HL-60 (cell line): ENCODE measurements around the gene ESR1.

Experiments used
- DNase-seq, 2 experiments: peaks; one replicate each; pipeline ENCODE4 v3.0.0-alpha.2; 2010 to 2020; ENCODE audit warnings: low read depth in 1 of 2, low spot score in 1 of 2
- H3K27ac ChIP-seq: fragments of 250-450 bp; sonication (Bioruptor Pico); replicated peaks from 2 replicates; pipeline ENCODE4 v1.5.1; 2020; ENCODE audit warnings: mild to moderate bottlenecking, moderate library complexity
- H3K27me3 ChIP-seq: fragments of 250-450 bp; sonication (Bioruptor Pico); 2 replicates; pipeline ENCODE4 v1.5.1; 2021; ENCODE audit warnings: mild to moderate bottlenecking, moderate library complexity; ENCODE audit not compliant: insufficient read depth, poor library complexity, severe bottlenecking
- H3K4me3 ChIP-seq: replicated peaks from 2 replicates; pipeline ENCODE4 v1.5.1; 2011; ENCODE audit warnings: mild to moderate bottlenecking, control low read depth, low read length; ENCODE audit not compliant: insufficient read depth
- CTCF ChIP-seq: IDR thresholded peaks from one replicate; pipeline ENCODE4 v1.5.1; 2011; ENCODE audit warnings: low read length, control low read depth, inconsistent platforms; ENCODE audit not compliant: insufficient read depth
- GABPA ChIP-seq: IDR thresholded peaks from 2 replicates; pipeline ENCODE4 v1.6.1; 2012; ENCODE audit warnings: low read depth
- POLR2AphosphoS5 ChIP-seq: IDR thresholded peaks from 2 replicates; pipeline ENCODE4 v1.6.1; 2012; ENCODE audit warnings: low read depth
- SPI1 ChIP-seq: IDR thresholded peaks from 2 replicates; pipeline ENCODE4 v1.6.1; 2012; ENCODE audit warnings: low read depth, mild to moderate bottlenecking, borderline replicate concordance
- TF ChIP-seq, protein P1 (sequence below): IDR thresholded peaks from 2 replicates; pipeline ENCODE4 v1.6.1; 2012; ENCODE audit warnings: low read depth; ENCODE audit not compliant: insufficient replicate concordance

ESR1 gene

DNA sequence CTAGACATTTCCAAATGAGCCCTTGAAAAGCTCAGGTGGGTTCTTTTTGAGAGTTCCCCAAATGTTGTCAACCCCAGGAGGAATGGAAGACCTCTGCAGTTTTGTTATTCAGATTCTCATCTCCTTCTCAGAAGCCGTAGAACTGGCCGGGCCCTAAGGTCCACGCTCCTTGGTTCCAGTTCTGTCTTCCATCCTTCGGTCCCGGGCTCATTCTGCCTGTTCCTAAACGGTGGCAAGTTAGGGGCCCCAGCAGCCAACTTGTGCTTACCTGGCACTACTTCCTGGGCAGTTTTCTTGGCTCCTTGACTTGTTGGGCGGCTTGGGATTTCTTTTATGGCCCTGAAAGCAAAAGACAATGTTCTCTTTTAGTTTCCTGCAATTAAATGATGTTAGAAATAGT is 6.4 kb downstream of the ESR1 start:
- TF ChIP-seq CTCF (no peak), POLR2AphosphoS5 (no peak), SPI1 (no peak), GABPA (no peak)
- TF ChIP-seq, protein P1, sequence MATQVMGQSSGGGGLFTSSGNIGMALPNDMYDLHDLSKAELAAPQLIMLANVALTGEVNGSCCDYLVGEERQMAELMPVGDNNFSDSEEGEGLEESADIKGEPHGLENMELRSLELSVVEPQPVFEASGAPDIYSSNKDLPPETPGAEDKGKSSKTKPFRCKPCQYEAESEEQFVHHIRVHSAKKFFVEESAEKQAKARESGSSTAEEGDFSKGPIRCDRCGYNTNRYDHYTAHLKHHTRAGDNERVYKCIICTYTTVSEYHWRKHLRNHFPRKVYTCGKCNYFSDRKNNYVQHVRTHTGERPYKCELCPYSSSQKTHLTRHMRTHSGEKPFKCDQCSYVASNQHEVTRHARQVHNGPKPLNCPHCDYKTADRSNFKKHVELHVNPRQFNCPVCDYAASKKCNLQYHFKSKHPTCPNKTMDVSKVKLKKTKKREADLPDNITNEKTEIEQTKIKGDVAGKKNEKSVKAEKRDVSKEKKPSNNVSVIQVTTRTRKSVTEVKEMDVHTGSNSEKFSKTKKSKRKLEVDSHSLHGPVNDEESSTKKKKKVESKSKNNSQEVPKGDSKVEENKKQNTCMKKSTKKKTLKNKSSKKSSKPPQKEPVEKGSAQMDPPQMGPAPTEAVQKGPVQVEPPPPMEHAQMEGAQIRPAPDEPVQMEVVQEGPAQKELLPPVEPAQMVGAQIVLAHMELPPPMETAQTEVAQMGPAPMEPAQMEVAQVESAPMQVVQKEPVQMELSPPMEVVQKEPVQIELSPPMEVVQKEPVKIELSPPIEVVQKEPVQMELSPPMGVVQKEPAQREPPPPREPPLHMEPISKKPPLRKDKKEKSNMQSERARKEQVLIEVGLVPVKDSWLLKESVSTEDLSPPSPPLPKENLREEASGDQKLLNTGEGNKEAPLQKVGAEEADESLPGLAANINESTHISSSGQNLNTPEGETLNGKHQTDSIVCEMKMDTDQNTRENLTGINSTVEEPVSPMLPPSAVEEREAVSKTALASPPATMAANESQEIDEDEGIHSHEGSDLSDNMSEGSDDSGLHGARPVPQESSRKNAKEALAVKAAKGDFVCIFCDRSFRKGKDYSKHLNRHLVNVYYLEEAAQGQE: no peak
- DNase-seq: no peak
- no peak overlapping the region for H3K27ac ChIP-seq
- no peak overlapping the region for H3K4me3 ChIP-seq
- H3K27me3 ChIP-seq: peaks cover 24% of the 10 kb centered on the region

DNA sequence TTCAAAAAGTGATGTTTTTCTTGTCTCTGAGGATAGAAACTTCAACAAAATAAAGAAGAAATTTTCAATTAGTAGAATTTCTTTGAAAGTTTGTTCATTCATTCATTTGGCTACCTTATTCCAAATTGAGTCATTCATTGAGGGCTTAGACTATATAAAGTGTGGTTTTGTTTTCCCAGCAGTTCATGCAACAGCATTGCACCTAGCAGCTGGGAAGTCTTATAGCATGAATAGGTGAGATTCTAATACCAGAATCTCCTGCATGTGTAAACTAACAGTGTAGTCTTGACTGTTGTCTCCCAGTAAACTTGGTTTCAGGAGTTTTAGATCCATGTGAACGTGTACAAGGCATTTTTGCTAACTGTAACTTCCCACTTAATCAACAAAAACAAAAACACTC is 7.1 kb downstream of the ESR1 start:
- Histone ChIP-seq H3K4me3 (no peak overlapping the region), H3K27ac (no peak overlapping the region), H3K27me3 (peaks cover 18% of the 10 kb centered on the region)
- TF ChIP-seq GABPA (no peak), SPI1 (no peak), POLR2AphosphoS5 (no peak), CTCF (no peak)
- TF ChIP-seq, protein P1: no peak
- DNase-seq: no peak

DNA sequence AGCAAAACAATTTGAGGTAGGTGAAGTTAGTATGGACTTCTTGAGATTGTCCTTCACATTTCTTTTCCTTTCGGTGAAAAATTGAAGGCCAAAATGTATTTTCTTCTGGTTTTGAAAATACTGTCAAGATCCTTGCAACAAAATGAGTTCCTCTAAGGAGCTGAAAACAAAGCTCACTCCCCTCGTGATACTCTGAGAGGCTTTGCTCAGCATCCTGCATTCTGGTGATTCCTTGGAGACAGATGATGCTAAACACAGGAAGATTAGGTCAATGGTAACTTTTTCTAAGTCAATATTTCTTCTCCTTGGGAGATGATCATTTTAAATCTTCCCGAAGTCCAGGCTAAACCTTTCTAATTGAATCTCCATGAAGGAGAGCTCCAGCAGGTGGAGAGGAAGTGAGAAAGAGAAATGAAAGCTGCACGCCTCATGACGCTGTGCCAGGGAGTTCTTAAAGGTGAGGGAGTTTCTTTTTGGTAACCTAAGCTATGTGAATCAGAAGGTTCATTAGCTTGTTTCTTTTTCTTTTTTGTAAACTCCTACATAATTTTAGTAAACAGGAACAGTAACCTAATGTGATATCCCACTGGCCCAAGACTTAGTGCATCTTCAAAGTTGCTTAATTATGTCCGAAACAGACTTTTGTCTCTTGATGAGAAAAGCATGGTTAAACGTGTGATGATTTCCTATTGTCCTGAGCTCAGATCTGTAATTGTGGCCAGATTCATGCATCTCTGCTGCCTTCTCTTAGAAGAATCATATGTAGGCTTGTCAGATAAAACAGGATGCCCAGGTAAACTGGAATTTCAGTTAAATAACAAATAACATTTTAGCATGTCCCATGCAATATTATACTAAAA is 15.0 kb downstream of the ESR1 start:
- no peak overlapping the region for H3K27ac ChIP-seq

More for the DNA sequence above, 15.0 kb downstream of the ESR1 start:
- Histone ChIP-seq H3K4me3 (no peak overlapping the region), H3K27me3 (no peaks in the 10 kb centered on the region)
- no peak for TF ChIP-seq POLR2AphosphoS5
- no peak for TF ChIP-seq CTCF
- no peak for TF ChIP-seq GABPA
- TF ChIP-seq, protein P1: no peak
- no peak for DNase-seq
